Suprapubic skin (tissue), 4 donors: Measurements from ENCODE around the gene VGLL1.

ENCODE experiments used
- CTCF ChIP-seq, 2 donors: fragments of 200-600 bp in 1 of 2; fragments of 450-650 bp in 1 of 2; sonication (generic) in 1 of 2; IDR thresholded peaks; one replicate each; pipeline ENCODE4 v1.5.1; 2016 to 2019; ENCODE audit warnings: antibody characterized with exemption in 2 of 2, mild to moderate bottlenecking in 1 of 2, moderate library complexity in 1 of 2
- POLR2A ChIP-seq, 2 donors: fragments of 450-650 bp; IDR thresholded peaks; one replicate each; pipeline ENCODE4 v1.6.1; 2017; ENCODE audit warnings: antibody characterized with exemption in 2 of 2, mild to moderate bottlenecking in 2 of 2, moderate library complexity in 2 of 2
- POLR2AphosphoS5 ChIP-seq, 3 donors: sonication (generic); formaldehyde crosslinking; IDR thresholded peaks; one replicate each; pipeline ENCODE4 v1.6.1; 2017; ENCODE audit warnings: antibody characterized with exemption in 3 of 3

DNA sequence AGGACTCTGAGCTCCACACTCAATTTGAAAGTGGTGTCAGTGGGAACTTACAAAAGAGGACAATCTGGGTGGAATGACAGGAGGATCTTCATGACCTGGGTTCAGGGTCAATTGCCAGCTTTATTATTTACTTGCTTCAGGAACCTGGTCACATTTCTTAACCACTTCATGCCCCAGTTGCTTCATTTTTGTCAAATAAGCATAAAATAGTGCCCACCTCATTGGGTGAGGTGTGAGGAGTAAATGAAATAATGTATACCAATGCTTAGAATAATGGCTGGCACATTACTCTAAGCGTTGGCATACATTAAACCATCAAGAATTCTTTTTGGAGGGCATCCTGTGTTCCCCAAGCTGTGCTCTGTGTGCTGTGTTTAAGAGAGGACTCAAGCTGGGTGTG is 19.4 kb downstream of the VGLL1 start:
- TF ChIP-seq CTCF (IDR thresholded peaks at IDR 0.05) (no peak), POLR2A (IDR thresholded peaks at IDR 0.05) (no peak), POLR2AphosphoS5 (IDR thresholded peaks at IDR 0.05) (no peak)
